ENCODE results near the gene MCTP1.
"Not testable (repeated sequence)": the region's sequence is repeated elsewhere in the genome, so short reads cannot be mapped to it uniquely, and the experiment has no call there.

Gene MCTP1

GRCh38 chr5:95149387-95149786 is 135.5 kb downstream of the MCTP1 start:
- no peak overlapping the region for H3K27ac ChIP-seq
- no peak for TF ChIP-seq CTCF (conservative IDR thresholded peaks at IDR 0.05; ENCODE audit: low read depth)
- POLR2A ChIA-PET (ENCODE audit: low non-redundant PET) = no interaction called here
- CTCF ChIA-PET = no interaction called here
- DNase-seq (ENCODE audit: low spot score) = no peak

- ChIA-PET CTCF (no interaction called here), POLR2A (ENCODE audit: low non-redundant PET) (no interaction called here)
- H3K27ac ChIP-seq = no peak overlapping the region
- no peak for DNase-seq (ENCODE audit: low spot score)
- no peak for TF ChIP-seq CTCF (conservative IDR thresholded peaks at IDR 0.05; ENCODE audit: low read depth)
Measured at GRCh38 chr5:95148453-95148852, 136.4 kb downstream of the MCTP1 start.

- DNase-seq (ENCODE audit: low spot score); CTCF ChIA-PET; H3K27ac ChIP-seq; POLR2A ChIA-PET (ENCODE audit: low non-redundant PET): not testable (repeated sequence)
Measured at GRCh38 chr5:95143858-95144257, 141.0 kb downstream of the MCTP1 start.

- CTCF ChIA-PET = interaction anchor here (0.6 to 0.8 kb wide), 3 partner anchors 18 to 338 kb away, joined by 3 to 5 read pairs (median 3); no protein-coding TSS in a partner anchor
Measured at GRCh38 chr5:95142145-95142544, 142.7 kb downstream of the MCTP1 start.

GRCh38 chr5:95141141-95141540 is 143.8 kb downstream of the MCTP1 start:
- DNase-seq (ENCODE audit: low spot score) = no peak
- ChIA-PET POLR2A (ENCODE audit: low non-redundant PET) (no interaction called here), CTCF (no interaction called here)
- no peak overlapping the region for H3K27ac ChIP-seq
- no peak for TF ChIP-seq CTCF (conservative IDR thresholded peaks at IDR 0.05; ENCODE audit: low read depth)

More at GRCh38 chr5:95142145-95142544, 142.7 kb downstream of the MCTP1 start:
- DNase-seq (ENCODE audit: low spot score) = no peak
- POLR2A ChIA-PET (ENCODE audit: low non-redundant PET) = no interaction called here
- no peak for TF ChIP-seq CTCF (conservative IDR thresholded peaks at IDR 0.05; ENCODE audit: low read depth)
- no peak overlapping the region for H3K27ac ChIP-seq

GRCh38 chr5:95134326-95134725 is 150.6 kb downstream of the MCTP1 start:
- H3K27ac ChIP-seq = no peak overlapping the region
- ChIA-PET CTCF (interaction anchor here (0.6 to 1.1 kb wide), 3 partner anchors 8 to 59 kb away, joined by 3 to 5 read pairs (median 3); no protein-coding TSS in a partner anchor), POLR2A (ENCODE audit: low non-redundant PET) (no interaction called here)
- no peak for DNase-seq (ENCODE audit: low spot score)
- TF ChIP-seq CTCF (conservative IDR thresholded peaks at IDR 0.05; ENCODE audit: low read depth) = no peak

GRCh38 chr5:95132096-95132495 is 152.8 kb downstream of the MCTP1 start:
- TF ChIP-seq CTCF (conservative IDR thresholded peaks at IDR 0.05; ENCODE audit: low read depth) = no peak
- POLR2A ChIA-PET (ENCODE audit: low non-redundant PET) = no interaction called here
- H3K27ac ChIP-seq = no peak overlapping the region
- CTCF ChIA-PET = no interaction called here
- no peak for DNase-seq (ENCODE audit: low spot score)

All from RWPE1 (cell line).